T-cell (primary cell): ENCODE results near the gene YEATS2. TPM values are rescaled to one million over a fixed set of nuclear protein-coding genes. Genes with fewer than 3 reads are reported as not detected.
"Not testable (repeated sequence)": the region's sequence is repeated elsewhere in the genome, so short reads cannot be mapped to it uniquely, and the experiment has no call there.

ENCODE experiments used
- ATAC-seq, 4 experiments: fragments of 200-7000 bp in 3 of 4; fragments of 150-1000 bp in 1 of 4; cut with Tn5 transposase; replicated peaks in 1 of 4; 1 replicate in 3 of 4; 2 replicates in 1 of 4; pipeline ENCODE4 v1.10.0; 2021; ENCODE audit warnings: moderate library complexity in 3 of 4, mild to moderate bottlenecking in 2 of 4, moderate number of reproducible peaks in 1 of 4
- CTCF ChIA-PET, 2 donors: fragments of 300-600 bp; sonication (Branson Sonifier 250); formaldehyde crosslinking; loops; one replicate each; lab custom pipeline; 2022; ENCODE audit warnings: antibody characterized with exemption in 2 of 2; lab: Charles Lee
- POLR2A ChIA-PET, 2 donors: fragments of 300-600 bp; sonication (Branson Sonifier 250); formaldehyde crosslinking; loops; one replicate each; lab custom pipeline; 2022; ENCODE audit warnings: antibody characterized with exemption in 2 of 2; lab: Charles Lee
- DNase-seq, 35 experiments: peaks; one replicate each; pipeline versions ENCODE4 v3.0.0 to v3.0.0-alpha.2; 2013 to 2023
- H3K27ac ChIP-seq: one replicate; pipeline ENCODE4 v1.5.1; 2013; ENCODE audit warnings: low read length
- H3K27me3 ChIP-seq, 2 experiments: replicated peaks in 1 of 2; 1 replicate in 1 of 2; 2 replicates in 1 of 2; pipeline versions ENCODE4 v1.6.1 to v1.7.0; 2013; ENCODE audit warnings: low read length in 1 of 2, mixed read lengths in 1 of 2; ENCODE audit not compliant: control insufficient read depth in 2 of 2, insufficient read depth in 2 of 2; ENCODE audit errors: extremely low read depth in 1 of 2
- H3K36me3 ChIP-seq, 2 donors: 1 replicate in 1 of 2; 2 replicates in 1 of 2; pipeline versions ENCODE4 v1.6.1 to v1.7.0; 2013; ENCODE audit warnings: low read length in 1 of 2; ENCODE audit not compliant: control insufficient read depth in 2 of 2, insufficient read depth in 1 of 2; ENCODE audit errors: extremely low read depth in 1 of 2
- H3K4me1 ChIP-seq, 2 experiments: 1 replicate in 1 of 2; 2 replicates in 1 of 2; pipeline versions ENCODE4 v1.6.1 to v1.7.0; 2013; ENCODE audit warnings: low read length in 2 of 2, mixed read lengths in 1 of 2; ENCODE audit not compliant: insufficient read depth in 2 of 2, control insufficient read depth in 1 of 2; ENCODE audit errors: extremely low read depth in 1 of 2
- H3K4me3 ChIP-seq, 2 donors: 1 replicate in 1 of 2; 2 replicates in 1 of 2; pipeline versions ENCODE4 v1.5.1 to v1.7.0; 2013; ENCODE audit warnings: mild to moderate bottlenecking in 2 of 2, low read length in 1 of 2, moderate library complexity in 1 of 2; ENCODE audit not compliant: control insufficient read depth in 1 of 2; ENCODE audit errors: extremely low read depth in 1 of 2
- H3K9me3 ChIP-seq: 2 replicates; pipeline ENCODE4 v1.7.0; 2013
- H3K27ac Mint-ChIP-seq, 2 donors: one replicate each; pipeline ENCODE4 v1.8.0; 2020 to 2021; ENCODE audit warnings: mild to moderate bottlenecking in 2 of 2, mixed read lengths in 2 of 2
- H3K27me3 Mint-ChIP-seq, 2 donors: one replicate each; pipeline ENCODE4 v1.8.0; 2021 to 2022; ENCODE audit warnings: mixed read lengths in 2 of 2
- H3K36me3 Mint-ChIP-seq: one replicate; pipeline ENCODE4 v1.8.0; 2021; ENCODE audit warnings: mixed read lengths
- H3K4me1 Mint-ChIP-seq, 3 donors: one replicate each; pipeline ENCODE4 v1.8.0; 2020 to 2022; ENCODE audit warnings: mixed read lengths in 3 of 3, mild to moderate bottlenecking in 1 of 3
- H3K4me3 Mint-ChIP-seq, 3 donors: one replicate each; pipeline ENCODE4 v1.8.0; 2020 to 2022; ENCODE audit warnings: mild to moderate bottlenecking in 3 of 3, mixed read lengths in 3 of 3, moderate library complexity in 3 of 3
- H3K9me3 Mint-ChIP-seq, 3 donors: one replicate each; pipeline ENCODE4 v1.8.0; 2020 to 2022; ENCODE audit warnings: mixed read lengths in 3 of 3
- WGBS: methylation state at CpG from one replicate; pipeline ENCODE4 v1.1.5; 2013; ENCODE audit warnings: missing lambda C conversion rate; ENCODE audit not compliant: insufficient coverage; 5-methylcytosine and 5-hydroxymethylcytosine counted together
- total RNA-seq, 35 experiments: library from RNA in 6 of 35; stranded (reverse) in 6 of 35; fragments of 120-200 nt in 1 of 35; gene quantifications; one replicate each; pipeline versions ENCODE4 v1.2.1 to v1.2.4 and lab custom pipeline; 2013 to 2026

Gene YEATS2
- total RNA-seq, 5 donors from 2014 or later (not counting 1 experiment from before 2014, with no cell fraction given): 23.8 to 26.2 (median 25.2) TPM

GRCh38 chr3:183769453-183769852 is 71.9 kb downstream of the YEATS2 start:
- H3K4me3 Mint-ChIP-seq: no peak overlapping the region
- 100% methylated on average over 5 of the region's 9 CpGs for WGBS
- H3K27ac ChIP-seq: no peak overlapping the region
- ATAC-seq (no peak), DNase-seq (no peak)
- peaks cover 6 to 34% of the 10 kb centered on the region in 2 donors for H3K36me3 ChIP-seq
- H3K27me3 ChIP-seq: no peaks in the 10 kb centered on the region
- peaks cover 10 to 17% (median 12%) of the 10 kb centered on the region in 3 donors for H3K4me1 Mint-ChIP-seq
- H3K27me3 Mint-ChIP-seq: no peaks in the 10 kb centered on the region
- H3K9me3 ChIP-seq: no peaks in the 10 kb centered on the region
- H3K4me3 ChIP-seq: no peak overlapping the region
- CTCF ChIA-PET: interaction anchor here (0.6 to 0.8 kb wide), 2 partner anchors 28 to 298 kb away, joined by 3 read pairs; no protein-coding TSS in a partner anchor
- peaks cover 30% of the 10 kb centered on the region for H3K36me3 Mint-ChIP-seq
- H3K4me1 ChIP-seq: peaks cover 0 to 9% of the 10 kb centered on the region in 2 experiments
- H3K9me3 Mint-ChIP-seq: no peaks in the 10 kb centered on the region
- no peak overlapping the region for H3K27ac Mint-ChIP-seq
- POLR2A ChIA-PET: no interaction called here

GRCh38 chr3:183774631-183775030 is 77.0 kb downstream of the YEATS2 start:
- 100% methylated on average over 1 of the region's 3 CpGs for WGBS
- Mint-ChIP-seq H3K27ac (no peak overlapping the region), H3K4me1 (no peaks in the 10 kb centered on the region), H3K27me3 (no peaks in the 10 kb centered on the region), H3K9me3 (no peaks in the 10 kb centered on the region), H3K36me3 (peaks cover 53% of the 10 kb centered on the region), H3K4me3 (no peak overlapping the region)
- H3K27me3 ChIP-seq: no peaks in the 10 kb centered on the region
- H3K4me1 ChIP-seq: no peaks in the 10 kb centered on the region
- H3K4me3 ChIP-seq: no peak overlapping the region
- ChIA-PET CTCF (interaction anchor here in 1 of 2 donors (0.6 to 0.7 kb wide), 2 partner anchors 135 to 231 kb away, joined by 3 to 7 read pairs; no protein-coding TSS in a partner anchor), POLR2A (no interaction called here)
- no peak for DNase-seq
- no peaks in the 10 kb centered on the region for H3K9me3 ChIP-seq
- ATAC-seq: no peak
- peaks cover 32 to 56% of the 10 kb centered on the region in 2 donors for H3K36me3 ChIP-seq
- no peak overlapping the region for H3K27ac ChIP-seq

GRCh38 chr3:183775781-183776180 is 78.2 kb downstream of the YEATS2 start:
- no peak overlapping the region for H3K27ac ChIP-seq
- peaks cover 59% of the 10 kb centered on the region for H3K36me3 Mint-ChIP-seq
- no peak for ATAC-seq
- H3K4me3 Mint-ChIP-seq: no peak overlapping the region
- H3K36me3 ChIP-seq: peaks cover 32 to 66% of the 10 kb centered on the region in 2 donors
- no peaks in the 10 kb centered on the region for H3K27me3 ChIP-seq
- ChIA-PET POLR2A (interaction anchor here in 1 of 2 donors (0.5 kb wide), 1 partner anchor 688 kb away, joined by 6 read pairs; no protein-coding TSS in a partner anchor), CTCF (interaction anchor here in 1 of 2 donors (1.0 kb wide), 1 partner anchor 9 kb away, joined by 4 read pairs; no protein-coding TSS in a partner anchor)
- H3K27me3 Mint-ChIP-seq: no peaks in the 10 kb centered on the region
- no peak overlapping the region for H3K4me3 ChIP-seq
- H3K9me3 ChIP-seq: no peaks in the 10 kb centered on the region
- no peaks in the 10 kb centered on the region for H3K4me1 ChIP-seq
- H3K9me3 Mint-ChIP-seq: no peaks in the 10 kb centered on the region
- H3K4me1 Mint-ChIP-seq: no peaks in the 10 kb centered on the region
- 100% methylated on average over 1 of the region's 5 CpGs for WGBS
- H3K27ac Mint-ChIP-seq: no peak overlapping the region
- no peak for DNase-seq

GRCh38 chr3:183776451-183776850 is 78.9 kb downstream of the YEATS2 start:
- POLR2A ChIA-PET, H3K9me3 Mint-ChIP-seq, H3K27ac Mint-ChIP-seq, H3K27me3 ChIP-seq, H3K27ac ChIP-seq, H3K4me1 Mint-ChIP-seq, H3K27me3 Mint-ChIP-seq, ATAC-seq, H3K9me3 ChIP-seq, H3K4me3 Mint-ChIP-seq, H3K4me3 ChIP-seq, H3K4me1 ChIP-seq, DNase-seq: not testable (repeated sequence)
- 100% methylated on average over 3 of the region's 5 CpGs for WGBS
- CTCF ChIA-PET: interaction anchor here (0.7 to 1.0 kb wide), 2 partner anchors 9 to 17 kb away, joined by 4 to 6 read pairs; no protein-coding TSS in a partner anchor
- peaks cover 36 to 69% of the 10 kb centered on the region in 2 donors for H3K36me3 ChIP-seq
- peaks cover 61% of the 10 kb centered on the region for H3K36me3 Mint-ChIP-seq

DNA sequence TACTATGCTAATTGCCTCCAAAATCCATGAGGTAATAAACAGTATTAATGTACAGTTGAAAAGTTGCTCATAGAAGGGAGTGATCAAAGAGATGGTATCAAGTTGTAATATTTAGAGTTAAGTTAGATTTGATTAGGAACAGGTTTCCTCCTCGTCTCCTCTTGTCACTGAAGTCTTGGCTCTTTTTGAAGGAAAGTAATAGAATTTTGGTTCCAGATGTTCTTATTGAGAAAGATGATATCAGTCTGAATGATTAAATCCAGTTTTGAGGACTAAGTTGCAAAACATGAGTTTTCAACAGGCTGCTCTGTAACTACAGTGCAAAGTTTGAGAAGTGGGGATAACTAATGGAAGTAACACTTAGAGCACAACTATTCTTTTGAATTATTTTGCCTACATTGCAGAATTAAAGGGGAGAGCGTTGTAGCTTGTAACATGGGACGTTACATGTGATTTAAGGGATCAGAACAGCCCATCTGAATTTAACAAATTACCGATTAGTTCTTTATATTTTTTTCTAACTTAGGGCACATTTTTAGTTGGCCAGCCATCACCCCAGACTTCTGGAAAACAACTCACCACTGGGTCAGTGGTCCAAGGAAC is 79.5 kb downstream of the YEATS2 start:
- ChIA-PET CTCF (interaction anchor here in 1 of 2 donors (0.7 kb wide), 1 partner anchor 16 kb away, joined by 6 read pairs; no protein-coding TSS in a partner anchor), POLR2A (interaction anchor here in 1 of 2 donors (0.7 kb wide), 1 partner anchor 133 kb away, joined by 5 read pairs; no protein-coding TSS in a partner anchor)
- DNase-seq (no peak), ATAC-seq (no peak)
- H3K4me1 ChIP-seq: no peaks in the 10 kb centered on the region
- H3K36me3 ChIP-seq: peaks cover 38 to 71% of the 10 kb centered on the region in 2 donors
- H3K9me3 Mint-ChIP-seq: no peaks in the 10 kb centered on the region
- peaks cover 65% of the 10 kb centered on the region for H3K36me3 Mint-ChIP-seq
- H3K4me1 Mint-ChIP-seq: no peaks in the 10 kb centered on the region
- H3K4me3 Mint-ChIP-seq: no peak overlapping the region
- no peaks in the 10 kb centered on the region for H3K27me3 Mint-ChIP-seq
- WGBS: 100% methylated on average over 2 of the region's 4 CpGs
- H3K27ac Mint-ChIP-seq: no peak overlapping the region
- no peaks in the 10 kb centered on the region for H3K27me3 ChIP-seq
- no peak overlapping the region for H3K4me3 ChIP-seq
- H3K9me3 ChIP-seq: no peaks in the 10 kb centered on the region
- H3K27ac ChIP-seq: no peak overlapping the region

GRCh38 chr3:183779896-183780465 is 82.4 kb downstream of the YEATS2 start:
- ATAC-seq (no peak), DNase-seq (no peak)
- Histone ChIP-seq H3K4me1 (no peaks in the 10 kb centered on the region), H3K4me3 (no peak overlapping the region), H3K27me3 (no peaks in the 10 kb centered on the region), H3K36me3 (peaks cover 31 to 63% of the 10 kb centered on the region in 2 donors), H3K27ac (no peak overlapping the region), H3K9me3 (no peaks in the 10 kb centered on the region)
- Mint-ChIP-seq H3K36me3 (peaks cover 61% of the 10 kb centered on the region), H3K27me3 (no peaks in the 10 kb centered on the region), H3K4me1 (no peaks in the 10 kb centered on the region), H3K27ac (no peak overlapping the region), H3K4me3 (no peak overlapping the region), H3K9me3 (no peaks in the 10 kb centered on the region)
- ChIA-PET CTCF (no interaction called here), POLR2A (interaction anchor here in 1 of 2 donors (0.5 to 0.7 kb wide), 2 partner anchors 146 to 335 kb away, joined by 3 read pairs; no protein-coding TSS in a partner anchor)
- 98% methylated on average over 13 of the region's 14 CpGs for WGBS
